ENCODE measurements around the gene SPI1. TPM values are rescaled to one million over a fixed set of nuclear protein-coding genes. Genes with fewer than 3 reads are reported as not detected.

SPI1 gene
- total RNA-seq (2014; rRNA removed; shearing (Covaris generic); ENCODE audit: low replicate concordance), result not detected in 2 replicates

DNA sequence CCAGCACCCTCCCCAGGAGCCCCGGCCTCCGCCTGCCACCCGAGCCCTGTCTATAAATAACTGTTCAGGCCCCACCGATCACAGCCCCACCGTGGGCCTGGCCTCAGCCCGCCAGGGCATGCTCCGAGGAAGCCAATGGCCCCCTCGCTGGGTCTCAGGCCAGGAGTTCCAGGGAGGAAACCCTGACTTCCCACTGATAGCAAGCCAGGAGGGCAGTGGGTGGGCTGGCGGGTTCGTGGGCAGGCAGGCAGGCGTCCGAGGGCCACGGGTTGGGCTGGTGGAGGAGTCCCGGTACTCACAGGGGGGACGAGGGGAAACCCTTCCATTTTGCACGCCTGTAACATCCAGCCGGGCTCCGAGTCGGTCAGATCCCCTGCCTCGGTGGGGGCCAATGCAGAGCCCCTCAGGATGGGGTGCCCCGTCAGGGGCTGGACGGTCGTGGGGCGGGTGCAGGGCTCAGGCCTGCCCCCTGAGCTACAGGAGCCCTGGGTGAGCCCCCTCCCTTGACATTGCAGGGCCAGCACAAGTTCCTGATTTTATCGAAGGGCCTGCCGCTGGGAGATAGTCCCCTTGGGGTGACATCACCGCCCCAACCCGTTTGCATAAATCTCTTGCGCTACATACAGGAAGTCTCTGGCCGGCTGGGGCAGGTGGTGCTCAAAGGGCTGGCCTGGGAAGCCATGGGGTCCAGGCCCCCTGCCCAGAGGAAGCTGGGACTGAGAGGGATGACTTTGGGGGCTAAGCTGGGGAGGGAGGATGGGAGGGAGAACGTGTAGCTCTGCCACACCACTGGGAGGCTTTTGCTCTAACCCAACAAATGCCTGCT is at the start of gene SPI1:
TSS of gene SPI1 (minus strand) at position 538 of the 826 bp plus-strand sequence. CDS start at position 344, 194 bp downstream.
- no peak within 1 kb of the TSS for H3K4me3 ChIP-seq
- DNase-seq, result no peak
- no peaks in the 10 kb centered on the region for H3K9me3 ChIP-seq
- no peaks in the 10 kb centered on the region for H3K27me3 ChIP-seq
- H3K36me3 ChIP-seq, result no peaks in the 10 kb centered on the region

DNA sequence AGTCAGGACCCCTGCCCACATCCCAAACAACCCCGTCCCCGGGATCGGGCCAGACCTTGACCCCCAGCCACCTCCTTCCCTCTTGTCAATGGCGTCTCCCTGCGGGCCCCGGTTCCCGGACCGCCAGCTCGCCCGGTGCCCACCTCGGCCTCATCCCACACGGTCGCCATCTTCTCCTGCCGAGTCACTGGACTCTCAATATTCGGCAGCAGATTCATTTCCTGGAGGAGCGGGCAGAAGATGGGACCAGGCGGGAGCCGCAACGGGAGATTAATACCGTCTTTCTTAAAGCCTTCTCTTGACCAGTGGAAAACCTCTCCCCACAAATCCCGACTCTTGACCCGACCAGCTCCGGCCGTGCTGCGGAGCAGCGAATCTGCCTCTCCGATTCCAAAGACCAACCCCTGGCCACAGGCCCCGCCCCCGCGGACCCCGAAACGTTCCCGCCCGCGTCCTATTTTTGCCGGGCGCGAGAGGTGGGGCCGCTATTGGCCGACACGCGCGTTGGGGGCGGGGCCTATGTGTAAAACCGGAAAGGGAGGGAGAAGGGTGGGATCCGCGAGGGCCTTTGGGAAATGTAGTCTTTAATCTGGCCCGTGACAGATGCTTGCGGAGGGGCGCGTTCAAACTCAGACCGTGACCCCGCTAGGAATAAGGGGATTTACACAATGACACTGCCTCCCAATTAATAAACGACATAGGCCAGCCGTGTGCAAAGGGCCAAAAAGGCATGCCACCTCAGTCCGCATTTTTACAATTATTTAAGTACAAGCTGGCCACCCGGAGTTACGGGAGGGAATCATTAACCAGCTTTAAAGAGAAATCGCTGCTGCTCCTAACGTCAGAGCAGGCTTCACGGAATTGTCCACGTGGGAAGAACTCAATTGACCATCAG is 48.0 kb upstream of the SPI1 start, which contains the start of gene PSMC3:
TSS of gene PSMC3 (minus strand) at position 378 of the 895 bp plus-strand sequence. CDS start at position 218, 160 bp downstream.
- Histone ChIP-seq H3K36me3 (peaks cover 43% of the 10 kb centered on the region), H3K27me3 (no peaks in the 10 kb centered on the region)

DNA sequence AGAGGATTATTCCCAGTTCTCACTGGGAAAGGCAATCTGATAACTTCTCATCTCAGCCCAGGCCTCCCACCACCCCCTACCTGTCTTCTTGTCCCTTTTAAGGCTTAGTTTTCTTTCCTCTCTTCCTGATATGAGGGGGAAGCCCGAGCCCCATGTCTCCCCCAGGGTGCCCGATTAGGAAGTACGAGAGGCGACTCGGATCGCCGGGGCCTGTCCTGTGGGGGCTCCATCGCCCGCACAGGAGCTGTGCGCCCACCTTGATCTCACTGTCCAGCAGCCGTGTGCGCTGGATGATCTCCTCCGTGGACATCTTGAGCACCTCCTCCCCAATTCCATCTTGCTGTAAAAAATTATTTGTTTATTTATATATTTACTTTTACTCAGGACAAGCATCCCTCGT is 47.3 kb upstream of the SPI1 start:
- DNase-seq, result no peak
- peaks cover 48% of the 10 kb centered on the region for H3K36me3 ChIP-seq
- H3K27me3 ChIP-seq, result no peaks in the 10 kb centered on the region
- H3K9me3 ChIP-seq, result no peaks in the 10 kb centered on the region
- H3K4me3 ChIP-seq, result peak overlapping the region; percentile 100

More for the DNA sequence above, 48.0 kb upstream of the SPI1 start, which contains the start of gene PSMC3:
- H3K9me3 ChIP-seq, result no peaks in the 10 kb centered on the region
- DNase-seq, result peak; percentile 96
- peak within 1 kb of the TSS; percentile 100 for H3K4me3 ChIP-seq

DNA sequence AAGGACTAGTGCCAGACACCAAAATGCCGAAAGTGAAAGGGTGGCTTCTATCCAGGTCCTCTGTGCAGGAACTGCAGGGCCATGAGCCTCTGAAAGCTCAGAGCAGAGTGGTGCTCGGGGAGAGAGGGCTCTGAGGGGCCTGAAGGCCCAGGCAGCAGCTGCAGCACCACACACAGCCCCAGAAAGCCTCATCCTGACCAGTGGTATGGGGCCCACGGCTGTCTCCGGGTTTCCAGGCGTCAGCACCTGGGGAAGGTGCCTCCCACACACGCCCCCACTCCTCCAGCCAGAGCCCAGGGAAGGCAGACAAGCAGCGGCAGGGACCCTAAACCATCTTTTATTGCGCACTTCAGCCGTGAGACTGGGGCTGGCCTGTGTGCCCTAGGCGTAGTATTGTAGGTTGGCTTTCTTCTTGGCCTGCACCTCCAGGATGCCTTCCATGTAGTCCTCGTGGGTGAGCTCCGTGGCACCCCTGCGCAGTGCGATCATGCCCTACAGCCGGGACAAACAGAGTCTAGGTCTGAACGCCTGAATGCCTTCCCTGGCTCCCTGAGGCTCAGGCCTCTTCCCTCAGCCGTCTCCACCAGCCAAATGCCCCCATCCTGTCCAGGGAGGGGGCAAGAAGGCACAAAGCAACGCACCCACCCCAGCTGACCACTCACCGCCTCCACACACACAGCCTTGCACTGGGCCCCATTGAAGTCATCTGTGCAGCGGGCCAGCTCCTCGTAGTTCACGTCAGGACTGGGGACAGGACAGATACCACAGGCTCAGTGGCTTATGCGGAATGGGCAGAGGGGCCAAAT is 40.3 kb upstream of the SPI1 start:
- H3K27me3 ChIP-seq, result no peaks in the 10 kb centered on the region
- no peak for DNase-seq
- peaks cover 81% of the 10 kb centered on the region for H3K36me3 ChIP-seq
- H3K4me3 ChIP-seq, result no peak overlapping the region
- H3K9me3 ChIP-seq, result no peaks in the 10 kb centered on the region

DNA sequence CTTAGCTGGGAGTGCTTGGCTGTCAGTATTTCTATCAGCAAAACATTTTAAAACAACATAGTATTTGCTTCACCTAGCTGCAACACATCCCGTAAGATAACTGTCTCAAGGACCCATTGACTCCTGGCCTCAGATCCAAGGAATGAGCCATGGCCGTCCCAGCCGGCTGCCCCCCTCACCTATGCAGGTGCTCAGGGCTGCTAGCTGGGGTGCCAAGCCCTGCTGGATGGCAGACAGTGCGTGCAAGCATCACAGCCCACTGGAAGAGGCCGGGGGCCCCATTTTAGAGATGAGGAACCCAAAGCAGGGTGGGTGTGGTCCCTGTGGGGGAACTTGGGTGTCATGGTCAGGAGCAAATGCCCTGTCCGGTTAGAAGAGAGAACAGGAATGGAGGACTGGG is 39.4 kb upstream of the SPI1 start:
- DNase-seq, result no peak
- Histone ChIP-seq H3K36me3 (peaks cover 82% of the 10 kb centered on the region), H3K4me3 (no peak overlapping the region), H3K27me3 (no peaks in the 10 kb centered on the region), H3K9me3 (no peaks in the 10 kb centered on the region)

DNA sequence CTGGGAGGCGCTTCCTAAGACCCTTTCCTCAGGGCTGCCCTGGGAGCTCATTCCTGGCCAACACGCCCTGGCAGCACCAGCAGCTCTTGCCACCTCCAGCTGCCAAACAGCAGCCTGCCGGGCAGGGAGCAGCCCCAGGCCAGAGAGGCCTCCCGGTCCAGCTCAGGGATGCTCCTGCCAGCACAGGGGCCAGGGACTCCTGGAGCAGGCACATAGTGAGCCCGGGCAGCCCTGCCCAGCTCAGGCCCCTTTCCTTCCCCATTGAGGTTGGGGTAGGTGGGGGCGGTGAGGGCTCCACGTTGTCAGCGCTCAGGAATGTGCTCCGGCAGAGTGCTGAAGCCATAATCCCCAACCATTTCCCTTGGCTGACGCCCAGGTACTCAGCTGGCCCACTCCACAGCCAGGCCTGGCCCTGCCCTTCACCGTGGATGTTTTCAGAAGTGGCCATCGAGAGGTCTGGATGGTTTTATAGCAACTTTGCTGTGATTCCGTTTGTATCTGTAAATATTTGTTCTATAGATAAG is 37.7 kb upstream of the SPI1 start:
- no peaks in the 10 kb centered on the region for H3K9me3 ChIP-seq
- no peaks in the 10 kb centered on the region for H3K27me3 ChIP-seq
- DNase-seq, result peak; percentile 99
- peaks cover 84% of the 10 kb centered on the region for H3K36me3 ChIP-seq
- H3K4me3 ChIP-seq, result no peak overlapping the region

DNA sequence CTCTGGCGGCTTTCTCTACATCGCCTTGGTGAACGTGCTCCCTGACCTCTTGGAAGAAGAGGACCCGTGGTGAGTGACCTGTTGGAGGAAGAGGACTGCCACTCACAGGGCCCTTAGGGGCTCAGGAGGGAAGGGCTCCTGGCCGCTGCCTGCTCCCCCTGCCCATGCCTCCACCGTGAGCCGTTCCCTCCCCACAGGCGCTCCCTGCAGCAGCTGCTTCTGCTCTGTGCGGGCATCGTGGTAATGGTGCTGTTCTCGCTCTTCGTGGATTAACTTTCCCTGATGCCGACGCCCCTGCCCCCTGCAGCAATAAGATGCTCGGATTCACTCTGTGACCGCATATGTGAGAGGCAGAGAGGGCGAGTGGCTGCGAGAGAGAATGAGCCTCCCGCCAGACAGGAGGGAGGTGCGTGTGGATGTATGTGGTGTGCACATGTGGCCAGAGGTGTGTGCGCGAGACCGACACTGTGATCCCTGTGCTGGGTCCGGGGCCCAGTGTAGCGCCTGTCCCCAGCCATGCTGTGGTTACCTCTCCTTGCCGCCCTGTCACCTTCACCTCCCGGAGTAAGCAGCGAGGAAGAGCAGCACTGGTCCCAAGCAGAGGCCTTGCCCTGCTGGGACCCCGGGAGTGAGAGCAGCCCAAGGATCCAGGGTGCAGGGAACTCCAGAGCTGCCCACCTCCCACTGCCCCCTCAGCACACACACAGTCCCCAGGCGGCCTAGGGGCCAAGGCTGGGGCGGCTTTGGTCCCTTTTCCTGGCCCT is 36.9 kb upstream of the SPI1 start:
- no peak overlapping the region for H3K4me3 ChIP-seq
- H3K27me3 ChIP-seq, result no peaks in the 10 kb centered on the region
- DNase-seq, result no peak
- no peaks in the 10 kb centered on the region for H3K9me3 ChIP-seq
- H3K36me3 ChIP-seq, result peaks cover 84% of the 10 kb centered on the region

DNA sequence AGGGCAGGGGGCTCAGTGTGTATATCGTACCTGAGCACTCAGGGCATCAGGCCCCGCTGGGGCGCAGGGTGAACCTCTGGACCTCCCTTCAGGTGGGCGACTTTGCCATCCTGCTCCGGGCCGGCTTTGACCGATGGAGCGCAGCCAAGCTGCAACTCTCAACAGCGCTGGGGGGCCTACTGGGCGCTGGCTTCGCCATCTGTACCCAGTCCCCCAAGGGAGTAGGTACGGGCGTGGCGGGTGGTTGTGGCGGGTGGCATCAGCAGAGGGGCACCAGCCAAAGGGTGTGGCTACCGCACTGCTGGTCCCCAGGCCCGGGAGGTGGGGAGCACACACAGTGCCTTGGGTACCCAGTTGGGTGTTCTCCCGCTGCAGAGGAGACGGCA is 36.3 kb upstream of the SPI1 start:
- Histone ChIP-seq H3K4me3 (no peak overlapping the region), H3K9me3 (no peaks in the 10 kb centered on the region), H3K36me3 (peaks cover 82% of the 10 kb centered on the region), H3K27me3 (no peaks in the 10 kb centered on the region)
- no peak for DNase-seq

DNA sequence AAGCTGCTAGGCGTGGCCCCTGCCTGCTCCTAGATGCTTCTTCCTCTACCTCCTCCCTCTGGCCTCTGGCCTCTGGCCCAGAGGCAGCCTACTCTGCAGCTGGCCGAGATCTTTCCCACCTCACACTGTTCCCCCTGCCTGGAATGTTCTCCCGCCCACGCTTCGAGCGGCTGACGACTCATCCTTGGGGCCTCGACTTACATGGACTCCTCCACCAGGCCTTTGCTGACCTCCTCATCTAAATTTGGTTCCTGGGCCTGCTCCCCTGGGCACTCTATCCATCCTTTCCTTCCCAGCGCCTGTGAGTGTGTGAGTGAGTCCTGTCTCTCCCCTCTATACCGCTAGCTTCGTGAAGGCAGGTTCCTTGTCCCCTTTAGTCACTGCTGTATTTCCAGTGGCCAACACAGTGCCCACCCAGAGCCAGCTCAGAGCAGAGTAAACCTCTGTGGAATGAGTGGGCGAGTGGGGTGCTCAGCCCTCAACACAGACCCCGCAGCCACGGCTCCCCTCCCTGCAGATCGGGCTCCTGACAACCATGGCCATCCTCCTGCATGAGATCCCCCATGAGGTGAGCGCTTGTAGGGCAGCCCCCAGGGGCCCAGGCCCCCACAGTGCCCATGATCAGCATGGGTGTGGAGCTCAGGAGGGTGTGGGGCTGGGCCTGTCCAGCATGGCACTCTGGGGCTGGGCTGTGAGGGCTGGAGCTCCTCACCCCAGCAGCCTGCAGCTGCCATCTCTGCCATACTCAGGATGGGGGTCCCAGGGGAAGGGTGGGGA is 35.7 kb upstream of the SPI1 start:
- Histone ChIP-seq H3K4me3 (no peak overlapping the region), H3K9me3 (no peaks in the 10 kb centered on the region), H3K36me3 (peaks cover 79% of the 10 kb centered on the region), H3K27me3 (no peaks in the 10 kb centered on the region)
- peak; percentile 90 for DNase-seq

DNA sequence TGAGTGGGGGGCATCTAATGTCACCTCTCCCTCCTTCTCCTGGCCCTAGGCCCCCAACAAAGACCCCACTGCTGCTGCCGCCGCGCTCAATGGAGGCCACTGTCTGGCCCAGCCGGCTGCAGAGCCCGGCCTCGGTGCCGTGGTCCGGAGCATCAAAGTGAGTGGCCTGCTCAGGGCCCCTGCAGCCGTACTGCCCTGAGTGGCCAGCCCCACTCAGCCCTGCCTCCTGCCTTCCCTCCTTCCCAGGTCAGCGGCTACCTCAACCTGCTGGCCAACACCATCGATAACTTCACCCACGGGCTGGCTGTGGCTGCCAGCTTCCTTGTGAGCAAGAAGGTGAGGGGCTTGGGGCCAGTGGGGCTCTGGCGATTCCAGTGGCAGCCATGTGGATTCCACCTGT is 35.0 kb upstream of the SPI1 start:
- DNase-seq, result no peak
- no peak overlapping the region for H3K4me3 ChIP-seq
- H3K27me3 ChIP-seq, result no peaks in the 10 kb centered on the region
- peaks cover 71% of the 10 kb centered on the region for H3K36me3 ChIP-seq
- H3K9me3 ChIP-seq, result no peaks in the 10 kb centered on the region

DNA sequence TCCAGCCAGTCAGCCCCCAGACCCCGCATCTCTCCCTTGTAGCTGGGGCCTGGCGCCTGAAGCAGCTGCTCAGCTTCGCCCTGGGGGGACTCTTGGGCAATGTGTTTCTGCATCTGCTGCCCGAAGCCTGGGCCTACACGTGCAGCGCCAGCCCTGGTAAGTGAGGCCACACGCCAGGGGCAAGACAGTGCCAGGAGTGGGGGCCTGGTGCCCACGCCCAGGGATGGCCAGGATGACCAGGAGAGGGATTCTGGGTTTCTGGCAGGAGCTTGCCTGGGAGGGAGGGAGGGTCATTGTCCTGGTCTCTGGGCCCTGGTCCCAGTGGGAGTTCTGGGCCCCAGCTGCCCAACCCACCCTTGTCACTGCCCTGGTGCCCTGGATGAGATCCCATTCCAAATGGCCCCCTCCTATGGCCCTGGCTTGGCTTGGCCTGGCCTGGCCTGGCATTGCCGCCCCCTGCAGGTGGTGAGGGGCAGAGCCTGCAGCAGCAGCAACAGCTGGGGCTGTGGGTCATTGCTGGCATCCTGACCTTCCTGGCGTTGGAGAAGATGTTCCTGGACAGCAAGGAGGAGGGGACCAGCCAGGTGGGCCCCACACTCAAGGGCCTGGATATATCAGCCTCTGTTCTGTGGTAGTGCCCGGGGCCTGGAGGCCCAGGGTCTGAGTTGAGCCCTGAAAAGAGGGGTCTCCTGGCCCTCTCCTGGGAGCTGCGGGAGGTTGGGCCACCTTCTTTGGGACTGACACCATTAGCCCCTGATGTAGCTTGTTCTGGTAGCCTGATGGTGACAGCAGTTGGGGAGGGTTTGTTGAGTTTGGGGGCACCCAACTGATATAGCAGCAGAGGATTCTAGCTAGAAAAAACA is 33.8 kb upstream of the SPI1 start:
- Histone ChIP-seq H3K36me3 (peaks cover 59% of the 10 kb centered on the region), H3K9me3 (no peaks in the 10 kb centered on the region), H3K4me3 (no peak overlapping the region), H3K27me3 (no peaks in the 10 kb centered on the region)
- DNase-seq, result peak; percentile 76

DNA sequence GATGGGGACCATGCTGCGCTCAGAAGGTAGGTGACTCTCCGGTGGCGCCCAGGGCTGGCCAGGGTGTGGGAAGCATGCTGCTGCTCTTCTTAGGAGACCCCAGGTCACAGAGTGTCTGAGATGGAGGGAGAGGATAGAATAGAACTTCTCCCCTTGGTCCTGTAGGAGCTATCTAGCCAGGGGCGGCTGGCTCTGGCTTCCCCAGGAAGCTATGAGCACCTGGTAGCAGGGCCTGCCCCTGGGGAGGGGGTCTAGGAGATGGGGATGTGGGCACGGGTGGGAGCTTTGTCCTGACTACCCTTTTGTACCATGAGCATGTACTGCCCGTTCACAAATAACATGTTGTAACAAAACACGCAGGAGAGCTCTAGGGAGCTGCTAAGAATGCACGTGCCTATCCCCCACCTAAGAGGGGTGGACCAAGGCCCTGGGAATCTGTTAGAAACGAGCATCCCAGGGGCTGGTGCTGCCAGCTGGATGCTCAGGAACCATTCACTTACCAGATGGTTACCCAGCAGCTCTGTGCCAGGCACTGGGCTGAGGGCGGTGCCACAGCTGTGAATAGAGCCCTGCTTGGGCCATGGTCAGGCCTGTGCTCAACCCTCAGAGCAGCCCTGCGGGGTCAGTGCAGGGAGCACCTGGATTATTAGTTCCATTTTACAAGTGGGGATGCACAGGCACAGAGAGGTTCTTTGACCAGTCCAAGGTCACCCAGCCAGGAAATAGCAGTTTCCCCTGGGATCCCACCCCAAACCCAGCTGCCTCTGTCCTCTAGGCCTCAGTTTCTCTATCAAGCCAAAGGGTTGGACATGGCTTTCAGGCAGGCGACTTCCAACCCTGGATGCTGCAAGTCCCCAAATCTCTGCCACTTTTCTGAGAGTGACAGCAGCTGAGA is 32.3 kb upstream of the SPI1 start:
- Histone ChIP-seq H3K36me3 (peaks cover 54% of the 10 kb centered on the region), H3K4me3 (peak overlapping the region; percentile 86), H3K9me3 (no peaks in the 10 kb centered on the region), H3K27me3 (no peaks in the 10 kb centered on the region)
- DNase-seq, result no peak
